H1 (cell line): ENCODE results near the gene GMNN.

Source experiments
- CTCF ChIP-seq, 3 experiments: IDR thresholded peaks; 1 replicate in 2 of 3; 2 replicates in 1 of 3; pipeline versions ENCODE4 v1.5.1 to v1.6.1; 2011; ENCODE audit warnings: low read length in 3 of 3, mild to moderate bottlenecking in 3 of 3, inconsistent platforms in 2 of 3, low read depth in 1 of 3, moderate library complexity in 1 of 3; ENCODE audit not compliant: insufficient read depth in 1 of 3; ENCODE audit errors: control extremely low read depth in 1 of 3
- JUN ChIP-seq: IDR thresholded peaks from 2 replicates; pipeline ENCODE4 v1.6.1; 2011; ENCODE audit warnings: low read depth, mild to moderate bottlenecking, improper control_type of control experiment, low read length
- MAX ChIP-seq: IDR thresholded peaks from 2 replicates; pipeline ENCODE4 v1.6.1; 2012; ENCODE audit warnings: inconsistent platforms
- PHF8 ChIP-seq: fragments of 200-600 bp; sonication (generic); conservative IDR thresholded peaks from 2 replicates; pipeline ENCODE4 v1.7.1; 2012; ENCODE audit warnings: low read depth, mild to moderate bottlenecking, inconsistent platforms, low read length, moderate library complexity
- POLR2A ChIP-seq, 2 experiments: IDR thresholded peaks; 1 replicate in 1 of 2; 2 replicates in 1 of 2; pipeline ENCODE4 v1.6.1; 2011; ENCODE audit warnings: low read depth in 2 of 2, low read length in 2 of 2, mild to moderate bottlenecking in 2 of 2; ENCODE audit errors: control extremely low read depth in 1 of 2
- SIX5 ChIP-seq: IDR thresholded peaks from 2 replicates; pipeline ENCODE4 v1.6.1; 2011; ENCODE audit warnings: mild to moderate bottlenecking, low read depth, low read length
- SP1 ChIP-seq: IDR thresholded peaks from 2 replicates; pipeline ENCODE4 v1.6.1; 2011; ENCODE audit warnings: low read depth, low read length

GRCh38 chr6:24780206-24780605, 5.5 kb downstream of the GMNN start:
- TF ChIP-seq JUN (no peak), SIX5 (no peak), PHF8 (no peak), MAX (no peak), CTCF (IDR thresholded peaks at IDR 0.05; ENCODE audit: control extremely low read depth in 1 of 3, insufficient read depth in 1 of 3, low read depth in 1 of 3, low read length in 3 of 3) (no peak), POLR2A (IDR thresholded peaks at IDR 0.05; ENCODE audit: control extremely low read depth in 1 of 2, low read depth in 2 of 2, low read length in 2 of 2) (no peak), SP1 (no peak)
